C4-2B (cell line): ENCODE data around the gene KCNMA1.

Experiments used
- H3K27ac ChIP-seq: fragments of 450-650 bp; 2 replicates; pipeline ENCODE4 v1.5.1; 2017
- ZFX ChIP-seq: fragments of 450-650 bp; IDR thresholded peaks from 2 replicates; pipeline ENCODE4 v1.6.1; 2017
- TF ChIP-seq, protein P1 (sequence below): fragments of 450-650 bp; conservative IDR thresholded peaks from 2 replicates; pipeline ENCODE4 v1.5.1; 2017; ENCODE audit warnings: mild to moderate bottlenecking

KCNMA1 gene

GRCh38 chr10:77261146-77261545 lies 376.5 kb downstream of the KCNMA1 start:
- no peak overlapping the region for H3K27ac ChIP-seq
- no peak for TF ChIP-seq ZFX
- TF ChIP-seq, protein P1, sequence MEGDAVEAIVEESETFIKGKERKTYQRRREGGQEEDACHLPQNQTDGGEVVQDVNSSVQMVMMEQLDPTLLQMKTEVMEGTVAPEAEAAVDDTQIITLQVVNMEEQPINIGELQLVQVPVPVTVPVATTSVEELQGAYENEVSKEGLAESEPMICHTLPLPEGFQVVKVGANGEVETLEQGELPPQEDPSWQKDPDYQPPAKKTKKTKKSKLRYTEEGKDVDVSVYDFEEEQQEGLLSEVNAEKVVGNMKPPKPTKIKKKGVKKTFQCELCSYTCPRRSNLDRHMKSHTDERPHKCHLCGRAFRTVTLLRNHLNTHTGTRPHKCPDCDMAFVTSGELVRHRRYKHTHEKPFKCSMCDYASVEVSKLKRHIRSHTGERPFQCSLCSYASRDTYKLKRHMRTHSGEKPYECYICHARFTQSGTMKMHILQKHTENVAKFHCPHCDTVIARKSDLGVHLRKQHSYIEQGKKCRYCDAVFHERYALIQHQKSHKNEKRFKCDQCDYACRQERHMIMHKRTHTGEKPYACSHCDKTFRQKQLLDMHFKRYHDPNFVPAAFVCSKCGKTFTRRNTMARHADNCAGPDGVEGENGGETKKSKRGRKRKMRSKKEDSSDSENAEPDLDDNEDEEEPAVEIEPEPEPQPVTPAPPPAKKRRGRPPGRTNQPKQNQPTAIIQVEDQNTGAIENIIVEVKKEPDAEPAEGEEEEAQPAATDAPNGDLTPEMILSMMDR: no peak

DNA sequence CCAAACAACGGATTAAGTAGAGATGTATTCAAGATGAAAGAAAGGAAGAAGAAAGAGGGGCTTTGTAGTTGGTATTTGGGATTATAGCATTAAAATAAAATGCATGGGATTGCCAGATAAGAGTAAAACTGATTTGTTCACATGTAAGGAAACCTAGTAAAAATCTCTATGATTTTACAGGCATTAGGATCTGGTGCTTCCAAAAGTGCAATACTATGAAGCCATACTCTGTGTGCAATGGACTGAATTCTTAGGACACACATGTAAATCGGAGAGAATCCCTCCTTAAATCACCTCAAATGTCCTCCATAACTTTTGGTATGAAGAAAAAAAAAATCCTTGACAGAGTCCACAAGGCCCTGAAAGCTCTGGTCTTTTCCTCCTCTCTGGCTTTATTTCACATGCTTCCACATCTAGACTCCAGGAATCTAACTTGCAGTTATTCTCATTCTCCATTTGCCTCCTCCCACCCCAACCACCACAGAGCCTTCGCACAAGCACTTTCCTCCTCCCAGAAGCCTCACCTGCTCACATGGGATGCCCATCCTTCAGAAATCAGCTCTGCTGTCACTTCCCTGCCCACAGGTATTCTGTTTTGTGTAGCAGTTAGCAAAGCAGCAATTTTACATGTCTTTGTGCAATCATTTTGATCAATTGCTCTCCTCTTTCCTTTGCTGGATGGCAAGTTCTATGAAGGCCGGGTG lies 378.3 kb downstream of the KCNMA1 start:
- no peak overlapping the region for H3K27ac ChIP-seq
- TF ChIP-seq, protein P1: no peak
- TF ChIP-seq ZFX: no peak

DNA sequence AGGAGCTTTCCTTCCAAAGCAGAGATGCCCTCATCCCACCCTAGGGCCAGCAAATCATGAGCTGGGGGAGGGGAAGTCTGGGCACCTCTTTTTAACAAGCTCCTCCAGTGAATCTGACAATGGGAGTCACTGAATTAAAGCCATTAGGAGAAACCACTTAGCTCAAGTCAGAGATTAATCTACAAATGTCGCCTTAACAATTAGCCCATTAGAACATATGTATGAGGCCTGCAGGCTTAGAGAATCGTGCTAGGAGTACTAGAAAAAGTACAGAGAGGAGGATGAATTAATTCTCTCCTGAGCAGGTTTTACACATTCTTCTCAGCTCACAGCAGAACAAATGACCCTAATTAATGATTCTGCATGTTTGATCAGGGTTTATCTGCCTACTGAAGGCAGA lies 381.3 kb downstream of the KCNMA1 start:
- TF ChIP-seq, protein P1: no peak
- no peak for TF ChIP-seq ZFX
- H3K27ac ChIP-seq: no peak overlapping the region

- TF ChIP-seq, protein P1: no peak
- no peak for TF ChIP-seq ZFX
- H3K27ac ChIP-seq: no peak overlapping the region; the same call in 1 of the 2 replicates
Observed at GRCh38 chr10:77253556-77254064, 384.0 kb downstream of the KCNMA1 start.

GRCh38 chr10:77253147-77253545 lies 384.5 kb downstream of the KCNMA1 start:
- TF ChIP-seq, protein P1: no peak
- TF ChIP-seq ZFX: no peak
- H3K27ac ChIP-seq: no peak overlapping the region; the same call in 1 of the 2 replicates

DNA sequence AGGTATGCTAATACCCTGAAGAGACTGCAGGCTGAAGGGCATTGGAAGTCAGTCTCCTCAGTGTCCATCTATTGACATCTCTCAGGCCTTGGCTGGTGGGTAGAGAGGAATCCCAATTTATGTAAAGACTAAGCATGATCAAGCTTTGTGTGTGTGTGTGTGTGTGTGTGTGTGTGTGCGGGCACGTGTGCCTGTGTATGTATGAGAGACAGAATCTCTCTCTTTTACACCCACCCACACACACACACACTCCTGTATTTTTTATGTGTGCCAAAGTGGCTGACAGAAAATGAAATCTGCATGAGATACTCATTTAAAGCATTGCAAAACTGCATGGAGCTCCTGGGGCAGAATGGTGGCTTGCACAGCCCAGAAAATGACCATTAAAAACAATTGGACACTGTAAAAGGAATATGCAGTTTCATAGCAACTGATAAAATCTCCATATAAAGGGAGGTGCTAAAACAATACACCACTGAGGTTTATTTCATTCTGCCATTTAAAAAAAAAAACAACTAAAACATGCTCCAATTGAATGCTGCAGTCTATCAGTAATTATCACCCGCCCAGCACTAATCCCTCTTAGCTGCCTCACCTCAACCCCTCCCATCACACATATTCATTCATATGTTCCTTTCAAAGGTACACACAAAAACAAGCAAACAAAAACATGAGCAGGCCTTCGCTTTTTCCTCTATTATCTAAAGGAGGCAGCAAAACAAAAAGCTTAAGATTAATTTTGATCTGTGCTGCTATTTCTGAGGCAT lies 385.0 kb downstream of the KCNMA1 start:
- TF ChIP-seq ZFX: no peak
- TF ChIP-seq, protein P1: no peak
- H3K27ac ChIP-seq: no peak overlapping the region; the same call in 1 of the 2 replicates
